ENCODE results near the gene KCNH1. TPM values are rescaled to one million over a fixed set of nuclear protein-coding genes. Genes with fewer than 3 reads are reported as not detected.

The KCNH1 gene
- total RNA-seq, 1 donor from 2014 or later, result not detected

DNA sequence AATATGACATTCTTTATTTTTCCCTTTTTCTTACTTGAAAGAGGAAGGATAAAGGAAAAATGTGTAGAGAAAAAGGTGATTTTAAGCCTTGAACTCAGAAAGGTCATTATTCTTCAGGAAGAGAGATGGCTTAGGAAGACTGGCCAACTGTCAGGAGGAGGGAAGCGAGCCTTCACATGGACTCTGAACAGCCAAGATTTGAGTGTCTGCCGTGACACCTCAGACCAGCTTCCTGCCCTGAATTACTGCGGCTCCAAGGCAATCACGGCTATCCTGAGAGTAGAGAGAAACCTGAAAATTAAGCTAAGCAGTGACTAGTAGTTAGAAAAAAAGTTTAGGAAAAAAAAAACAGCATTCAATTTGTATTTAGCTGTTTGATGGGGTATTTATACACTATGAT is 314.7 kb downstream of the KCNH1 start:
- Histone ChIP-seq H3K9me3 (no peaks in the 10 kb centered on the region), H3K27me3 (no peaks in the 10 kb centered on the region), H3K4me3 (no peak overlapping the region), H3K27ac (no peak overlapping the region), H3K36me3 (no peaks in the 10 kb centered on the region), H3K4me1 (no peaks in the 10 kb centered on the region)
- intact Hi-C loops (cut with DNase I), result no loop called here
- TF ChIP-seq, protein P1, sequence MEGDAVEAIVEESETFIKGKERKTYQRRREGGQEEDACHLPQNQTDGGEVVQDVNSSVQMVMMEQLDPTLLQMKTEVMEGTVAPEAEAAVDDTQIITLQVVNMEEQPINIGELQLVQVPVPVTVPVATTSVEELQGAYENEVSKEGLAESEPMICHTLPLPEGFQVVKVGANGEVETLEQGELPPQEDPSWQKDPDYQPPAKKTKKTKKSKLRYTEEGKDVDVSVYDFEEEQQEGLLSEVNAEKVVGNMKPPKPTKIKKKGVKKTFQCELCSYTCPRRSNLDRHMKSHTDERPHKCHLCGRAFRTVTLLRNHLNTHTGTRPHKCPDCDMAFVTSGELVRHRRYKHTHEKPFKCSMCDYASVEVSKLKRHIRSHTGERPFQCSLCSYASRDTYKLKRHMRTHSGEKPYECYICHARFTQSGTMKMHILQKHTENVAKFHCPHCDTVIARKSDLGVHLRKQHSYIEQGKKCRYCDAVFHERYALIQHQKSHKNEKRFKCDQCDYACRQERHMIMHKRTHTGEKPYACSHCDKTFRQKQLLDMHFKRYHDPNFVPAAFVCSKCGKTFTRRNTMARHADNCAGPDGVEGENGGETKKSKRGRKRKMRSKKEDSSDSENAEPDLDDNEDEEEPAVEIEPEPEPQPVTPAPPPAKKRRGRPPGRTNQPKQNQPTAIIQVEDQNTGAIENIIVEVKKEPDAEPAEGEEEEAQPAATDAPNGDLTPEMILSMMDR (IDR thresholded peaks at IDR 0.05), result no peak
- ATAC-seq (no peak), DNase-seq (no peak)

DNA sequence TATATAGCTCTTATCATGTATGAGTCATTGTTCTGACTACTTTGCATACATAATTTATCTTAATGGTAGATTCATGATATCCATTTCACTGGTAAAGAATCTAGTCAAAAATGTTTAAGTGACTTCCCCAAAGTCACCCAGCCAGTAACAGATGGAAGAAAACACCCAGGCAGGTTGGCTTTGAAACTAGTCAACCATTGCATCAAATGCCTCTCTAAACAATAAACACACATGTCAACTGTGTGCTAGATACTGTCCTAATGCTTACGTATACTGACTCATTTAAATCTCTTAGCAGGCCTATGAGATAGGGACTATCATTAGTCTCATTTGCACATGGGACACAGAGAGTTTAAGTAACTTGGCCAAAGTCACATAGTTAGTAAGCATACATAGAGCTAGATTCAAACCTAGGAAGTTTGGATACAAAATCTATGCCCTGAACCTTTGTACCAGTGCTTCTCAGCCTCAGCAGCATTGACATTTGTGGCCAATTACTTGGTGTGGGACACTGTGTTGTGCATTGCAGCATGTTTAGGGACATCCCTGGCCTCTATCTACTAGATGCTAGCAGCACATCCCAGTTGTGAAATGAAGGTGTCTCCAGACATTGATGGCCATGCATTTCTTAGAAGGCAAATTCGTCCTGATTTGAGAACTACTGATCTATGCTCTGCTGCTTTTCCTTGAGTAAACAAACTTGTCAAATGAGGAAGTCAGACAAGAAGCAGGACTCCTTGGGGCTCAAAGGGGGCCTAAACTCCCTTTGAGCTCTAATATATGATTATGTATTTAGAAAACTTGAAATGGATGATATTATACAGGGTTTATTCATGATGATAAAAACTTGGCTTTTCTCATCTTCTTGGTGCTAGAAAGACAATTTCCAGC is 316.3 kb downstream of the KCNH1 start:
- no peak for DNase-seq
- Histone ChIP-seq H3K36me3 (no peaks in the 10 kb centered on the region), H3K4me1 (no peaks in the 10 kb centered on the region), H3K27ac (no peak overlapping the region), H3K4me3 (no peak overlapping the region), H3K9me3 (no peaks in the 10 kb centered on the region), H3K27me3 (no peaks in the 10 kb centered on the region)
- TF ChIP-seq, protein P1 (IDR thresholded peaks at IDR 0.05), result no peak
- intact Hi-C loops (cut with DNase I), result no loop called here
- ATAC-seq, result no peak

DNA sequence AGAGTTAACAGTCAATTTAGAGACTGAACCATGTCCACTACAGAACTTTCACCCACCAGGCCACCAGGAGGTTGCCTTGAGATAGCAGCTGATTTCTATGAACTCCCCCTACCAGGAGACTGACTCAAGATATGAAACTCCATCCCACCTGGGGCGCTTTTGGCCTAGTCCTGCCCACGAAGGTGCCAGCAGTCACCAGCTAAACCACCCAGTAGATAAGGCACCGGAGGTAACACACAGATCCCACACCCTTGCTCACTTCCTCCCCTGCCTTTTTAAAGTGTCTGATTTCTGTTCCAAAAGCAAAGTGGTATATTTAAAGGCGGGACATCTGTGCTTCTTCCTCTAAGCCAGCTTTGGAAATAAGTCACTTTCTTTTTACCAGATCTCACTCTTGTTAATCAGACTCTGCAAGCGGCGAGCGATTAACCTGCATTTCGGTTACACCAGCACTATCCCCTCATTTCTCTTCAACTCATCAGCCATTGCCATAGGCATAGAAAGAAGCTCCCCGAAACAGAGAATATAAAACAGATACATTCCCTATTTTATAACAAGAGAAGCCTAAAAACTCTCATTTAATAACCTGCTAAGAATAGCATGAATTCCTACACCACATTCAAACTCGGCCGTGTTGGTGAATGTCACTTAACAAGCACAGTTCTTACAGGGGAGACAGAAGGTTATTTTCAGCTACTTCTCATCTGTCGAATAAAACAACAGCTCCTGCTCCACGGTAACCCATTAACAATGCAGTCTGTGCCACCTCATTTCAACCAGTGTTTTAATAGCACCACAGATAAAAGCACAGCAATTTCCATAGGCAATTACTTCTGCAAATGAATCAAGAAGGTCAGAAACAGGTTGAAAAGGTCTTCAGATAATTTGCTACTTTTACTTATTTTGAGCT is 318.1 kb downstream of the KCNH1 start:
- H3K36me3 ChIP-seq, result no peaks in the 10 kb centered on the region
- H3K4me1 ChIP-seq, result no peaks in the 10 kb centered on the region
- ATAC-seq, result no peak
- no peak overlapping the region for H3K27ac ChIP-seq
- TF ChIP-seq, protein P1 (IDR thresholded peaks at IDR 0.05), result no peak
- no peak for DNase-seq
- no peak overlapping the region for H3K4me3 ChIP-seq
- no peaks in the 10 kb centered on the region for H3K27me3 ChIP-seq
- no peaks in the 10 kb centered on the region for H3K9me3 ChIP-seq
- intact Hi-C loops (cut with DNase I), result no loop called here

DNA sequence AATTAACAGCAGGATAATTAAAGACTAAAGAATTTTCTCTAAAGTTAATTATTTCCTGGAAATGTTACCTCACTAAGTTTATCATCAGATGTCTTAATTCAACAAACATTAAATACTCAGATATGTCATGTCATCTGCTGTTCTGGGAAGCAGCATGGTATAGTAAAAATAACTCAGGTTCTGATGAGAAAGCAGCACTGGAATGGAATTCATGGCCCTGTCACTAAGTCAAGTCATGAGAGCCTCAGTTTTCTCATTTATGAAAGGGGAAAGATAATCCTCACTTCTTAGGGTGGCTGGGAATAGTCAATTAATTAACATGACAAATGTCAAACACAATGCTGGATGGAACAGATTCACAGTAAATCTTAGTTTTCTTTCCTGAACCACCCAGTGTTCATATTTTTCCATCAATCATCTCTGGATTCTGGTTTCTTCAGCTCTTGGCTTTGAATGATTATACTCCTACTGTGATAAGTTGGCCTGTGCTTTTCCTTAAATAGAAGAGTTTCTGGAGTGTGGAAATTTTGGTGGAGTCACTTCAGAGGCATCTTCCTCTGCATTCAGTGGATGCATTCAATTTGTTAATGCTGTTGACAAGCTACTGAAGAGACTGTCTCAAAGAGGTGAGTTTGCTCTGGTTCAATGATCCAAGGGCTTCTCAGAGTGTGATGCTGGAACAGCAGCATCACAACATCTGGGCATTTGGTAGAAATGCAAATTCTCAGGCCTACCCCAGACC is 319.4 kb downstream of the KCNH1 start:
- Histone ChIP-seq H3K4me1 (no peaks in the 10 kb centered on the region), H3K27me3 (no peaks in the 10 kb centered on the region), H3K9me3 (no peaks in the 10 kb centered on the region), H3K27ac (no peak overlapping the region), H3K4me3 (no peak overlapping the region), H3K36me3 (no peaks in the 10 kb centered on the region)
- no peak for DNase-seq
- intact Hi-C loops (cut with DNase I), result no loop called here
- TF ChIP-seq, protein P1 (IDR thresholded peaks at IDR 0.05), result no peak
- ATAC-seq, result no peak

DNA sequence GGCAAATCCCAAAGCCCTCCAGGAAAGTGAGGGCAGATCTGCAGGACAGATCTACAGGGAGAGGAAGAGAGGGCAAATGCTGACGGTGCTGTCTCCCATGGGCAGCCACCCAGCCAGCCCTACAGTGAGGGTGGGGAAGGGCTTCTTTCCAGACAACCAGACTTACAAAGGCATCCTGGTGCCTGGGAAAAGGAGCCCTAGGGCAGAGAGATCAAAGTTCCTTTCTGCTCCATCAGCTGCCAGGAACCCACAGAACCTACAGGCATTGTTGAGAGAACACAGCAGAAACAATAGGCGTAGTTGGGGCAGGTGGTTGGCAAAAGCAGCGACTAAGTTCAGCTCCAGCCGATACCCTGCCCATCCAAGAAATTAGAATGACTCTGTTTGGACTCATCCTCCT is 332.4 kb downstream of the KCNH1 start:
- Histone ChIP-seq H3K4me1 (no peaks in the 10 kb centered on the region), H3K36me3 (no peaks in the 10 kb centered on the region), H3K27ac (no peak overlapping the region), H3K27me3 (no peaks in the 10 kb centered on the region), H3K4me3 (no peak overlapping the region), H3K9me3 (no peaks in the 10 kb centered on the region)
- no peak for ATAC-seq
- DNase-seq, result no peak
- TF ChIP-seq, protein P1 (IDR thresholded peaks at IDR 0.05), result no peak
- intact Hi-C loops (cut with DNase I), result no loop called here
